ENCODE data around the gene PERM1. TPM values are rescaled to one million over a fixed set of nuclear protein-coding genes. Genes with fewer than 3 reads are reported as not detected.
"Not testable (repeated sequence)": the region's sequence is repeated elsewhere in the genome, so short reads cannot be mapped to it uniquely, and the experiment has no call there.

Gene PERM1
- polyA plus RNA-seq, 1 donor from 2014 or later = not detected

DNA sequence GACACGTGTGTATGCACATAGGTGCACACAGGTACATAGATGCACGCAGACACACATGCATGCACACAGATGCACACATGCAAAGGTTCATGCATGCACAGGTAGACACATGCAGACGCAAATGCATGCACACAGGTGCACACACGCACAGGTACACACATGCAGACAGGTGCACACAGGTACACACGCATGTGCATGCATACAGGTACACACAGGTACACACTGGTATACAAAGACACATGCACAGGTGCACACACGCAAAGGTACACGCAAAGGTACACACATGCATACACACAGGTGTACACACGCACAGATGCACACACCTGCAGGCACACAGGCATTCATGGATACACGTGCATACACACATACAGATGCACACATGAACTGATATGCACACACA, 31.6 kb downstream of the PERM1 start:
- Mint-ChIP-seq H3K4me1 (no peaks in the 10 kb centered on the region), H3K27ac (no peak overlapping the region), H3K9me3 (no peaks in the 10 kb centered on the region), H3K36me3 (peaks cover 17% of the 10 kb centered on the region), H3K27me3 (no peaks in the 10 kb centered on the region), H3K4me3 (no peak overlapping the region)

DNA sequence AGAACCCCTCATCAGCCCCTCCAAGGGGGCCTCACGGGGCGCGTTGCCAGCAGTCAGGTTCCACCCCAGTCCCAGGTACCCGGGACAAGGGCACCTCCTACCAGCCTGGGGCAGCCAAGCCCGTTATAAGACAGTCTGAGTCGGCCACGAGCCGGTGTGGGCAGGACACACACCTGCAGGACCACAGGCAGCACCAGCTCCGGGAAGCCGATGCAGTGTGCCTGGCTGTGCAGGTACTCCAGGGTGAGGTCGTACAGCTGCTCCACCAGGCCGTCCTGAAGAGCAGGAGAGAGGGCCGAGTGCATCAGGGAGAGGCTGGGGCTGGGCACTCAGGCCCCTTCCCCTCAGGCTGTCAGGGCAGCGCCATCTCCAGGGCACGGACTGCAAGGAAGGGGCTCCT, 33.9 kb downstream of the PERM1 start:
- no peaks in the 10 kb centered on the region for H3K27me3 Mint-ChIP-seq
- no peaks in the 10 kb centered on the region for H3K4me1 Mint-ChIP-seq
- H3K4me3 Mint-ChIP-seq = no peak overlapping the region
- no peak overlapping the region for H3K27ac Mint-ChIP-seq
- no peaks in the 10 kb centered on the region for H3K9me3 Mint-ChIP-seq
- H3K36me3 Mint-ChIP-seq = peaks cover 12% of the 10 kb centered on the region

DNA sequence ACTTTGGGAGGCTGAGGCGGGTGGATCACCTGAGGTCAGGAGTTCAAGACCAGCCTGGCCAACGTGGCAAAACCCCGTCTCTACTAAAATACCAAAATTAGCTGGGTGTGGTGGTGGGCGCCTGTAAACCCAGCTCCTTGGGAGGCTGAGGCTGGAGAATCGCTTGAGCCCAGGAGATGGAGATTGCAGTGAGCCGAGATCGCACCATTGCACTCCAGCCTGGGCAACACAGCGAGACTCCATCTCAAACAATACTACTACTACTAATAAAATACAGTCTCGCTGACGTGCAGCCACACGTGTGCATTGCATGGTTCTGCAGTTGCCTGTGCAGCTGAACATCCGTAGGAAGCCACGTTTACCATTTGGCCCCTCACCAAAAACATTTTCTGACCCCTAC, 35.1 kb downstream of the PERM1 start:
- H3K4me3 Mint-ChIP-seq, H3K27me3 Mint-ChIP-seq, H3K9me3 Mint-ChIP-seq, H3K27ac Mint-ChIP-seq, H3K4me1 Mint-ChIP-seq: not testable (repeated sequence)
- H3K36me3 Mint-ChIP-seq = peaks cover 12% of the 10 kb centered on the region

DNA sequence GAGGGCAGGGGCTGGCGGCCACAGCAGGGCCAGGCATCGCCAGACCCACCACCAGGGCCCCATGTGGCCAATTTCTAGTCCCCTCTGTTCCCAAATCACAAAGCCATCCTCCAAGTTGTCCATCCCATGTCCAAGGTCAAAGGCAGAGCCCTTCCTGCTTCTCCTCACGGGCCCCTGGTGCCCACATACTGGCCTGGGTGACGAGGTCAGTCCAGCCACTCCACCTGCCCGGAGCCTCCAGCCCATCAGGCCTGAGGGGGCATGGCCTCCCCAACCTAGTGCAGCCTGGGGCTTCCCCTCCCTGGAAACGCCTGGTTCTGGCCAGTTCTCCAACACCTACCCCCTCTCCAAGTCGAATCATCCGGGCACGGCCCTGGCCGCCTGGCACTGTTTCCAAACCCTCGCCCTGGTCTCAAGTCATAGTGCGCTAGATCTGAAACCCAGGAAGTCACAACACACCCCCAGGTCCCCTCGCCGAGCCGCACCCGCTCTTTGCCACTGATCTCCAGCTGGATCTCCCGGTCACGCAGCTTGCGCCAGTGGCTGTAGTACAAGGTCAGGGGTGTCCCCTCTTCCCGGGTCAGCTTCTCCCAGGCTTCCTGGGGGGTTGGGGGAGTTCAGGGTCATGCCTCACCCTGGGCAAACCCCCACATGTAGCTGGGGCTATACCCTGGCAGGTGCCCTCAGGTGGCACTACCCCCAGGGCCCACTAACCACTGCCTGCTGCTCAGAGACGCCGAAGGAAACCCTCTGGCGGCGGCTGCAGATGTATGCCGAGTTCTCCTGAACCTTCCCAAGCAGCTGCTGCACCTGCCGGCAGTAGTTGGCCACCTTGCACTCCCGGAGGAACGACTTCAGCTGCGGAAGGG, 36.0 kb downstream of the PERM1 start:
- H3K4me1 Mint-ChIP-seq = peaks cover 0 to 2% (median 0%) of the 10 kb centered on the region in 3 donors
- H3K27me3 Mint-ChIP-seq = peaks cover 3% of the 10 kb centered on the region
- no peaks in the 10 kb centered on the region for H3K9me3 Mint-ChIP-seq
- no peak overlapping the region for H3K27ac Mint-ChIP-seq
- no peak overlapping the region for H3K4me3 Mint-ChIP-seq
- H3K36me3 Mint-ChIP-seq = peaks cover 9% of the 10 kb centered on the region

- peak overlapping the region in 1 of 4 donors; percentile 39 for H3K4me3 Mint-ChIP-seq
- peaks cover 8% of the 10 kb centered on the region for H3K27me3 Mint-ChIP-seq
- no peak overlapping the region for H3K27ac Mint-ChIP-seq
- peaks cover 0 to 6% (median 0%) of the 10 kb centered on the region in 3 donors for H3K4me1 Mint-ChIP-seq
- no peaks in the 10 kb centered on the region for H3K9me3 Mint-ChIP-seq
- H3K36me3 Mint-ChIP-seq = peaks cover 9% of the 10 kb centered on the region
Measured at GRCh38 chr1:944341-945325, 37.3 kb downstream of the PERM1 start.

- no peak overlapping the region for H3K4me3 Mint-ChIP-seq
- peaks cover 11% of the 10 kb centered on the region for H3K27me3 Mint-ChIP-seq
- H3K4me1 Mint-ChIP-seq = peaks cover 0 to 6% (median 0%) of the 10 kb centered on the region in 3 donors
- H3K27ac Mint-ChIP-seq = no peak overlapping the region
- no peaks in the 10 kb centered on the region for H3K9me3 Mint-ChIP-seq
- H3K36me3 Mint-ChIP-seq = peaks cover 9% of the 10 kb centered on the region
Measured at GRCh38 chr1:943545-944340, 38.1 kb downstream of the PERM1 start.

DNA sequence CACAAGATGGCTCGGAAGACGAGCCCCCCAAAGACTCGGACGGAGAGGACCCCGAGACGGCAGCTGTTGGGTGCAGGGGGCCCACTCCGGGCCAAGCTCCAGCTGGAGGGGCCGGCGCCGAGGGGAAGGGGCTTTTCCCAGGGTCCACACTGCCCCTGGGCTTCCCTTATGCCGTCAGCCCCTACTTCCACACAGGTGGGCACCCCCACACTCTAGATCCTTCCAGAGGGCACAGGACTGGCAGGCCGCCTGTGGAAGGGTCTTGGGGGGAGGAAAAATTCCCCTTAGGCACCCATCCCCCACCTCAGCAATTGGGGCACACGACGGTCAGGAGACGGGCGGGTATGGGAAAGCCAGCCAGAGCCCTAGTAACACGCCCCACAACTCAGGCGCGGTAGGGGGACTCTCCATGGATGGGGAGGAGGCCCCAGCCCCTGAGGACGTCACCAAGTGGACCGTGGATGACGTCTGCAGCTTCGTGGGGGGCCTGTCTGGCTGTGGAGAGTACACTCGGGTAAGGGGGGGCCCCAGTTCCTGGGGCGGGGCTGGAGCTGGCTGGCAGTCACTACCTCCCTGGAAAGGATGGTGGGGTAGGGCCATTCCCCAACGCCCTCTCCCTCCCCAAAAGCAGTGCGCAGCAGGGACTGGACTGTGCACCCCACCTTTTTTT, 38.9 kb downstream of the PERM1 start:
- Mint-ChIP-seq H3K27ac (no peak overlapping the region), H3K27me3 (peaks cover 15% of the 10 kb centered on the region), H3K4me3 (peak overlapping the region in 3 of 4 donors; percentile 25 to 68 (median 47)), H3K9me3 (no peaks in the 10 kb centered on the region), H3K36me3 (peaks cover 9% of the 10 kb centered on the region), H3K4me1 (peaks cover 0 to 6% (median 0%) of the 10 kb centered on the region in 3 donors)

GRCh38 chr1:942411-942821, 39.5 kb downstream of the PERM1 start:
- H3K27ac Mint-ChIP-seq = no peak overlapping the region
- H3K27me3 Mint-ChIP-seq = peaks cover 15% of the 10 kb centered on the region
- peaks cover 9% of the 10 kb centered on the region for H3K36me3 Mint-ChIP-seq

GRCh38 chr1:941588-942383, 40.1 kb downstream of the PERM1 start:
- Mint-ChIP-seq H3K27me3 (peaks cover 15% of the 10 kb centered on the region), H3K36me3 (peaks cover 7% of the 10 kb centered on the region), H3K4me3 (peak overlapping the region; percentile 78 to 94 (median 84)), H3K27ac (peak overlapping the region in 1 of 3 donors; percentile 73), H3K9me3 (no peaks in the 10 kb centered on the region), H3K4me1 (peaks cover 0 to 6% (median 0%) of the 10 kb centered on the region in 3 donors)

More at GRCh38 chr1:942411-942821, 39.5 kb downstream of the PERM1 start:
- no peak overlapping the region for H3K4me3 Mint-ChIP-seq
- H3K4me1 Mint-ChIP-seq = peaks cover 0 to 6% (median 0%) of the 10 kb centered on the region in 3 donors
- no peaks in the 10 kb centered on the region for H3K9me3 Mint-ChIP-seq

DNA sequence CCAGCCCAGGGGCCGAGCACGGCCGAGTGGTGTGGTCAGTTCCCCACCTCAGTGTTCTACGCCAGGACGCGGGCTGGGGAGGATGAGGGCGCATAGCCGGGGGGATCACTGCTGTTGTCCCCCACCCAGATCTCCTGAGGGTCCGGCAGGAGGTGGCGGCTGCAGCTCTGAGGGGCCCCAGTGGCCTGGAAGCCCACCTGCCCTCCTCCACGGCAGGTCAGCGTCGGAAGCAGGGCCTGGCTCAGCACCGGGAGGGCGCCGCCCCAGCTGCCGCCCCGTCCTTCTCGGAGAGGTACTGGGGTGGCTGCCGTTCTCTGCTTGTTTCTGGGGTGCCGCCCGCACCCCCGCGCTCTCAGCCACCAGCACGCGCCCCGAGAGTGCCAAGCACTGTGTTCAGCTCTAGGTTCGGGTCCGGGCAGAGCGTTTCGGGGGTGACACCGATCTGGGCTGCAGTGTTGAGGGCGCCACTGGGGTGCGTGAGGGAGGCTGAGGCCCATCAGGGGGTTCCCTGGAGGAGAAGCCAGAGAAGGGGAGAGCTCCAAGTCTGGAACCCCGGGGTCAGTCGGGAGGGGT, 40.8 kb downstream of the PERM1 start:
- Mint-ChIP-seq H3K4me1 (peaks cover 0 to 6% (median 0%) of the 10 kb centered on the region in 3 donors), H3K4me3 (peak overlapping the region; percentile 78 to 94 (median 84)), H3K27me3 (peaks cover 15% of the 10 kb centered on the region), H3K9me3 (no peaks in the 10 kb centered on the region), H3K27ac (peak overlapping the region in 2 of 3 donors; percentile 67 to 73), H3K36me3 (peaks cover 7% of the 10 kb centered on the region)

DNA sequence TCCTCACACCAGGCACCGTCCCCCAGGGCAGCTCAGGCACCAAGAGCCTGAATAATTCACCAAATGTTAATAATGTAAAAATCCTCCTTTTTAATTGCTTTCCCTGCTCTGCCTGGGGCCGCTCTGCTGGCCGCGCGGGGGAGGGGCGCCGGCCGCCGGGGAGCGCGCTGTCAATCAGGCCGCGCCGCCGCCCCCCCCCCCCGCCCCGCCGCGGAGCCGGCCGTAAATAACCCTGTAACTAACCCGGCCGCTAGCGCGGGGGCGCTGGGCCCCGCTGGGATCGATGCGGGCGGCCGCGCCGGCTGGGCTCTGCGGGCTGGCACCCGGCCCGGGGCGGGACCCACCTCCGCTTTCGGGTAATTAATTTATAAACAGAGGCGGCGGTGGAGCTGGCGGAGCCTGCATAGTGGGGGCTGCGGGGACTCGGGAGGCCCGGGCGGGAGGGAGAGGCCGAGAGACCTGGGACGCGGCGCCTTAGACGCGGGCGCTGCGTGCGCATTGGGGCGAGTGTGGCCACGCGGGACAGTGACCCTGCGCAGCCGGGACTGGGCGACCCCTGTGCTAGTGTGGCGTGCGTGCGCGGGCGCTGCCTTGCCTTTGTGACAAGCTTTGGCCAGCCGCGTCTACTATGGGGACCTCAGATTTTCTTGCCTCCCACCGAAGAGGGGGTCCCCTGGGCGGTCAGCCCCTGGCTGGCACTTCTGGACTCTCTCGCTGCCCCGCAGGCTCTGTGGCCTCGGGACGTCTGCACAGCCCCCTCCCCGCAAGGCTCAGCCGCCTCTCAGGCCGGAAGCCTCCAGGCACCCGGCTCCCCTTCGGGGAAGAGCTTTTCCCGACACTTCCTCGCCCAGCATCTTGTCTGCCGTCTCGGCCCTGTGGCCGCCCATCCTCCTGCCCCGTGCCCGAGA, 41.5 kb downstream of the PERM1 start:
- Mint-ChIP-seq H3K27me3 (peaks cover 19% of the 10 kb centered on the region), H3K4me1 (peaks cover 0 to 6% (median 0%) of the 10 kb centered on the region in 3 donors), H3K4me3 (peak overlapping the region; percentile 78 to 94 (median 84)), H3K36me3 (peaks cover 1% of the 10 kb centered on the region), H3K27ac (peak overlapping the region in 2 of 3 donors; percentile 67 to 73), H3K9me3 (no peaks in the 10 kb centered on the region)

DNA sequence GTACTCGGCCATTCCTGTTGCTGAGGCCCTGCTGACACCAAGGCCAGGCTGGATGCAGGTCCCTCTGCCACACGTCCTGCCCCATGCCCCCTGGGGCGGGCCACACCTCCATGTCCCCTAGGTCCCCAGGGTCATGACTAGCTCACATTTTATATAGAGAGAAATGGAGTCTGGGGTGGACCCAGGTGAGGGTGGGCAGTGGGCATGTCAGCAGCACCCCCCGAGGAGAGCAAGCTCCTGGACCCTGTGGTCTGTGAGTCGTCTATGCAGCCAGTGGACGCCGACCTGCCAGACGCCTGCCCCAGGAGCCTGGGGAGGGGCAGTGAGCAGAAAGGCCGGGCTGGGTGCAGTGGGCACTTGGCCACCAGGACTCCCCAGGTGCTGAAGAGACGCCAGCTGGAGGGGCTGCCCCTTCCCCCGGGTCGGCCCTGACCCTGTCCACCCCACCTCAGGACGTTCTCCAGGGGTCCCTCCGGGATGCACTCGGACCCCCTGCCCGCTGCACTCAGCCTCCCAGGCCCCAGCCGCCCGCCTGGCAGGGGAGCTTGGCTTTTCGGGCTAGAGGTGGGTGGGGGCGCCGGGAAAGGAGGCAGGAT, 42.3 kb downstream of the PERM1 start:
- Mint-ChIP-seq H3K36me3 (no peaks in the 10 kb centered on the region), H3K4me1 (peaks cover 0 to 7% (median 0%) of the 10 kb centered on the region in 3 donors), H3K27me3 (peaks cover 24% of the 10 kb centered on the region), H3K4me3 (peak overlapping the region in 1 of 4 donors; percentile 17), H3K9me3 (no peaks in the 10 kb centered on the region), H3K27ac (no peak overlapping the region)
